H1 (cell line): ENCODE data around the gene RAB44. TPM values are rescaled to one million over a fixed set of nuclear protein-coding genes. Genes with fewer than 3 reads are reported as not detected.

Experiments used
- CTCF ChIA-PET: fragments of 300-600 bp; sonication (Branson Sonifier 250); formaldehyde crosslinking; loops from one replicate; lab custom pipeline; 2021; ENCODE audit not compliant: partially characterized antibody; lab: Charles Lee
- POLR2A ChIA-PET: fragments of 300-600 bp; sonication (Branson Sonifier 250); formaldehyde crosslinking; loops from one replicate; lab custom pipeline; 2021; ENCODE audit warnings: inconsistent platforms; ENCODE audit not compliant: partially characterized antibody; lab: Charles Lee
- DNase-seq, 2 experiments: peaks; one replicate each; pipeline versions ENCODE4 v3.0.0 to v3.0.0-alpha.2; 2010 to 2022; ENCODE audit warnings: low spot score in 2 of 2, low read depth in 1 of 2, mixed read lengths in 1 of 2
- FAIRE-seq: peaks from 2 replicates; lab custom pipeline; 2011; peaks lifted over from hg19 to GRCh38; lab: Jason Lieb, UNC
- H2AFZ ChIP-seq: 2 replicates; pipeline ENCODE4 v1.8.1; 2012; ENCODE audit warnings: low read length, inconsistent platforms
- H2AK5ac ChIP-seq: 2 replicates; pipeline ENCODE4 v1.6.1; 2013; ENCODE audit warnings: low read depth, low read length
- H2BK120ac ChIP-seq: replicated peaks from 2 replicates; pipeline ENCODE3; 2013; ENCODE audit warnings: low read depth, low read length, inconsistent platforms
- H2BK12ac ChIP-seq: 2 replicates; pipeline ENCODE4 v1.6.1; 2013; ENCODE audit warnings: low read depth, low read length
- H2BK15ac ChIP-seq: 2 replicates; pipeline ENCODE4 v1.6.1; 2013; ENCODE audit warnings: low read length
- H2BK20ac ChIP-seq: 2 replicates; pipeline ENCODE4 v1.6.1; 2013; ENCODE audit warnings: low read length
- H2BK5ac ChIP-seq: 2 replicates; pipeline ENCODE4 v1.6.1; 2013; ENCODE audit warnings: low read depth, low read length
- H3K14ac ChIP-seq: 2 replicates; pipeline ENCODE4 v1.6.1; 2013; ENCODE audit warnings: inconsistent platforms; ENCODE audit not compliant: insufficient read length
- H3K18ac ChIP-seq: 2 replicates; pipeline ENCODE4 v1.6.1; 2013; ENCODE audit warnings: low read length; ENCODE audit errors: extremely low read depth
- H3K23ac ChIP-seq: 2 replicates; pipeline ENCODE4 v1.6.1; 2013; ENCODE audit warnings: inconsistent platforms; ENCODE audit not compliant: insufficient read length
- H3K23me2 ChIP-seq: 2 replicates; pipeline ENCODE4 v1.6.1; 2013; ENCODE audit warnings: low read depth, low read length
- H3K27ac ChIP-seq: 2 replicates; pipeline ENCODE4 v1.6.1; 2011; ENCODE audit warnings: low read depth, low read length, inconsistent platforms
- H3K27me3 ChIP-seq, 4 experiments: replicated peaks in 1 of 4; 1 replicate in 1 of 4; 2 replicates in 3 of 4; pipeline versions ENCODE4 v1.6.1 to v1.8.1; 2011 to 2013; ENCODE audit warnings: low read length in 3 of 4, mild to moderate bottlenecking in 3 of 4, inconsistent platforms in 2 of 4, mixed read lengths in 2 of 4, moderate library complexity in 1 of 4; ENCODE audit not compliant: control insufficient read depth in 3 of 4, insufficient read depth in 3 of 4; ENCODE audit errors: extremely low read depth in 1 of 4
- H3K36me3 ChIP-seq, 4 experiments: 2 replicates each; pipeline versions ENCODE4 v1.6.1 to v1.8.1; 2011 to 2013; ENCODE audit warnings: mild to moderate bottlenecking in 4 of 4, low read length in 3 of 4, moderate library complexity in 2 of 4, control low read depth in 1 of 4, inconsistent platforms in 1 of 4; ENCODE audit not compliant: insufficient read depth in 4 of 4, control insufficient read depth in 2 of 4
- H3K4ac ChIP-seq: replicated peaks from 2 replicates; pipeline ENCODE3; 2013; ENCODE audit warnings: low read length, low read depth, mixed read lengths, inconsistent platforms; ENCODE audit not compliant: insufficient read length
- H3K4me1 ChIP-seq, 4 experiments: replicated peaks in 1 of 4; 1 replicate in 1 of 4; 2 replicates in 3 of 4; pipeline versions ENCODE4 v1.6.1 to v1.8.1; 2011 to 2013; ENCODE audit warnings: low read length in 3 of 4, inconsistent platforms in 2 of 4, mixed read lengths in 1 of 4; ENCODE audit not compliant: insufficient read depth in 4 of 4, control insufficient read depth in 3 of 4
- H3K4me2 ChIP-seq, 2 experiments: 2 replicates each; pipeline versions ENCODE4 v1.6.1 to v1.8.1; 2011 to 2013; ENCODE audit warnings: low read depth in 2 of 2, low read length in 2 of 2, control low read depth in 1 of 2, inconsistent platforms in 1 of 2, mild to moderate bottlenecking in 1 of 2; ENCODE audit not compliant: insufficient read depth in 1 of 2
- H3K4me3 ChIP-seq, 4 experiments: fragments of 200-600, 300-600 bp in 1 of 4; sonication (generic), shearing (Covaris generic), sonication (Bioruptor Twin) in 1 of 4; 2 replicates each; pipeline versions ENCODE4 v1.5.1 to v1.8.1; 2011 to 2016; ENCODE audit warnings: low read length in 4 of 4, low read depth in 3 of 4, control low read depth in 2 of 4, inconsistent platforms in 2 of 4, mild to moderate bottlenecking in 2 of 4, mixed read lengths in 1 of 4, moderate library complexity in 1 of 4; ENCODE audit not compliant: insufficient read depth in 2 of 4; ENCODE audit errors: extremely low read depth in 1 of 4
- H3K56ac ChIP-seq: replicated peaks from 2 replicates; pipeline ENCODE3; 2013; ENCODE audit warnings: low read depth, mild to moderate bottlenecking, mixed read lengths, low read length, inconsistent platforms; ENCODE audit not compliant: insufficient read length
- H3K79me1 ChIP-seq: 2 replicates; pipeline ENCODE4 v1.6.1; 2013; ENCODE audit warnings: low read depth, low read length, control low read depth
- H3K79me2 ChIP-seq, 2 experiments: 2 replicates each; pipeline versions ENCODE4 v1.6.1 to v1.8.1; 2012 to 2013; ENCODE audit warnings: low read length in 2 of 2, mild to moderate bottlenecking in 2 of 2, inconsistent platforms in 1 of 2; ENCODE audit not compliant: insufficient read depth in 2 of 2, control insufficient read depth in 1 of 2
- H3K9ac ChIP-seq, 4 experiments: replicated peaks in 1 of 4; 1 replicate in 1 of 4; 2 replicates in 3 of 4; pipeline versions ENCODE4 v1.6.1 to v1.8.1; 2011 to 2013; ENCODE audit warnings: low read depth in 3 of 4, low read length in 3 of 4, control low read depth in 2 of 4, mild to moderate bottlenecking in 2 of 4, moderate library complexity in 2 of 4, inconsistent platforms in 1 of 4; ENCODE audit errors: extremely low read depth in 1 of 4
- H3K9me3 ChIP-seq, 2 experiments: 2 replicates each; pipeline versions ENCODE4 v1.6.1 to v1.8.1; 2012 to 2013; ENCODE audit warnings: mild to moderate bottlenecking in 2 of 2, moderate library complexity in 2 of 2, control low read depth in 1 of 2, inconsistent platforms in 1 of 2, low read depth in 1 of 2, low read length in 1 of 2, mixed read lengths in 1 of 2; ENCODE audit not compliant: insufficient read depth in 2 of 2
- H4K20me1 ChIP-seq, 2 experiments: replicated peaks in 1 of 2; 2 replicates each; pipeline versions ENCODE3 to v1.8.1; 2011 to 2013; ENCODE audit warnings: inconsistent platforms in 2 of 2, low read length in 2 of 2, mild to moderate bottlenecking in 1 of 2; ENCODE audit not compliant: insufficient read depth in 2 of 2, control insufficient read depth in 1 of 2
- H4K5ac ChIP-seq: 2 replicates; pipeline ENCODE4 v1.6.1; 2013; ENCODE audit warnings: low read length, low read depth, mixed read lengths, inconsistent platforms; ENCODE audit not compliant: insufficient read length
- H4K8ac ChIP-seq: 2 replicates; pipeline ENCODE4 v1.8.0; 2013; ENCODE audit warnings: mild to moderate bottlenecking, moderate library complexity, low read length, inconsistent platforms; ENCODE audit not compliant: insufficient read depth; ENCODE audit errors: extremely low read depth
- H4K91ac ChIP-seq: replicated peaks from 2 replicates; pipeline ENCODE3; 2013; ENCODE audit warnings: low read length, mixed read lengths, inconsistent platforms; ENCODE audit not compliant: insufficient read length
- ATF2 ChIP-seq: IDR thresholded peaks from 2 replicates; pipeline ENCODE4 v1.6.1; 2012; ENCODE audit warnings: low read length, inconsistent platforms
- ATF3 ChIP-seq: IDR thresholded peaks from 2 replicates; pipeline ENCODE4 v1.6.1; 2011; ENCODE audit warnings: low read depth, mild to moderate bottlenecking, low read length; ENCODE audit not compliant: insufficient read depth
- BACH1 ChIP-seq: IDR thresholded peaks from 2 replicates; pipeline ENCODE4 v1.6.1; 2012; ENCODE audit warnings: low read length, improper control_type of control experiment
- CHD2 ChIP-seq: IDR thresholded peaks from 2 replicates; pipeline ENCODE4 v1.6.1; 2012; ENCODE audit warnings: low read length, improper control_type of control experiment
- EZH2 ChIP-seq: fragments of 200-600 bp; sonication (generic); IDR thresholded peaks from 2 replicates; pipeline ENCODE4 v1.7.1; 2012; ENCODE audit warnings: low read depth, mild to moderate bottlenecking, moderate library complexity, low read length, inconsistent platforms; ENCODE audit not compliant: severe bottlenecking
- FOSL1 ChIP-seq: IDR thresholded peaks from 2 replicates; pipeline ENCODE4 v1.6.1; 2011; ENCODE audit warnings: mild to moderate bottlenecking, low read depth, low read length, moderate library complexity; ENCODE audit not compliant: insufficient read depth
- HDAC6 ChIP-seq: IDR thresholded peaks from one replicate; pipeline ENCODE4 v1.7.1; 2012; ENCODE audit warnings: low read depth, mild to moderate bottlenecking, inconsistent platforms, low read length, moderate library complexity
- KDM1A ChIP-seq: fragments of 200-600, 300-600 bp; sonication (generic); IDR thresholded peaks from 2 replicates; pipeline ENCODE4 v1.7.1; 2016; ENCODE audit warnings: mild to moderate bottlenecking, low read length, borderline replicate concordance
- KDM5A ChIP-seq: fragments of 200-600 bp; IDR thresholded peaks from 2 replicates; pipeline ENCODE4 v1.7.1; 2012; ENCODE audit warnings: mild to moderate bottlenecking, low read length, inconsistent platforms, mixed read lengths
- SAP30 ChIP-seq: fragments of 300-600 bp; sonication (generic); IDR thresholded peaks from 2 replicates; pipeline ENCODE4 v1.7.1; 2012; ENCODE audit warnings: low read length, moderate library complexity, mild to moderate bottlenecking, inconsistent platforms; ENCODE audit not compliant: insufficient read depth, insufficient replicate concordance
- SRF ChIP-seq: IDR thresholded peaks from 2 replicates; pipeline ENCODE4 v1.6.1; 2011; ENCODE audit warnings: mild to moderate bottlenecking, low read depth, low read length, moderate library complexity
- TEAD4 ChIP-seq: IDR thresholded peaks from 2 replicates; pipeline ENCODE4 v1.6.1; 2012; ENCODE audit warnings: low read depth, low read length, inconsistent platforms, mixed read lengths
- WGBS, 2 experiments: shearing (Covaris generic) in 1 of 2; methylation state at CpG; one replicate each; pipeline versions ENCODE4 v1.1.6 to v1.1.7; 2013 to 2015; ENCODE audit warnings: low lambda C conversion rate in 2 of 2, mixed read lengths in 2 of 2, inconsistent platforms in 1 of 2, low coverage in 1 of 2, missing lambda C conversion rate in 1 of 2; ENCODE audit not compliant: insufficient replicate concordance in 2 of 2, insufficient coverage in 1 of 2, insufficient read length in 1 of 2; ENCODE audit errors: extremely low coverage in 1 of 2, missing lambda C conversion rate in 1 of 2; 5-methylcytosine and 5-hydroxymethylcytosine counted together
- polyA plus RNA-seq, 7 experiments: library from polyadenylated mRNA; depleted of rRNA in 3 of 7; stranded (reverse) in 5 of 7; unstranded in 2 of 7; fragments of >200 nt in 5 of 7; fragments of 200-250 nt in 2 of 7; gene quantifications; 1 replicate in 5 of 7; 2 replicates in 1 of 7; 4 replicates in 1 of 7; pipeline versions ENCODE4 v1.2.1 to v1.2.3, GENCODE V29; 2011 to 2013; ENCODE audit warnings: missing spikeins in 2 of 7, mixed read lengths in 2 of 7
- total RNA-seq: library from RNA; stranded (reverse); fragmentation: NEBNext Ultra II Directional; extraction: Animal tissue kit (Norgen Biotek cat#: 25700); gene quantifications from 2 replicates; pipeline ENCODE4 v1.2.1, GENCODE V29; 2021

Gene RAB44
- total and polyA plus RNA-seq, 2 of the 8 experiments (the other 6 are each of a cell fraction or from before 2014, with no cell fraction given), result 0.02 TPM; not detected in 1

GRCh38 chr6:36713846-36714245 is 16.2 kb downstream of the RAB44 start:
- Histone ChIP-seq H2AFZ (no peak overlapping the region), H2BK120ac (no peak overlapping the region), H2BK12ac (no peak overlapping the region), H3K9me3 (no peaks in the 10 kb centered on the region), H3K14ac (no peak overlapping the region), H3K4me2 (no peak overlapping the region), H3K36me3 (no peaks in the 10 kb centered on the region), H2BK15ac (no peak overlapping the region), H2BK5ac (no peak overlapping the region), H3K9ac (no peak overlapping the region), H3K79me2 (no peaks in the 10 kb centered on the region), H4K20me1 (no peaks in the 10 kb centered on the region), H3K4me3 (no peak overlapping the region), H2AK5ac (no peak overlapping the region), H3K23ac (no peak overlapping the region), H4K91ac (no peak overlapping the region), H3K27ac (no peak overlapping the region), H4K8ac (no peak overlapping the region), H3K18ac (no peak overlapping the region), H3K27me3 (no peaks in the 10 kb centered on the region), H3K56ac (no peak overlapping the region), H3K4ac (no peak overlapping the region), H3K23me2 (no peaks in the 10 kb centered on the region), H3K4me1 (peaks cover 0 to 9% (median 6%) of the 10 kb centered on the region in 4 experiments; a peak in 5 of 7 replicates), H2BK20ac (no peak overlapping the region), H4K5ac (no peak overlapping the region), H3K79me1 (no peaks in the 10 kb centered on the region; the same call in 1 of the 2 replicates)
- CTCF ChIA-PET, result interaction anchor here (0.9 to 1.4 kb wide), 3 partner anchors 9 to 98 kb away, joined by 3 to 6 read pairs (median 3); no protein-coding TSS in a partner anchor
- FAIRE-seq, result no peak
- POLR2A ChIA-PET, result no interaction called here
- DNase-seq, result no peak
- 78% methylated on average over 8 of the region's 8 CpGs; no CpG with 5 or more reads in 1 of the 2 experiments for WGBS, 2 experiments
- no peak for TF ChIP-seq KDM1A
- TF ChIP-seq TEAD4, result no peak
- TF ChIP-seq FOSL1, result no peak
- TF ChIP-seq ATF2, result no peak
- no peak for TF ChIP-seq ATF3
- no peak for TF ChIP-seq HDAC6
- no peak for TF ChIP-seq BACH1
- no peak for TF ChIP-seq SAP30
- no peak for TF ChIP-seq KDM5A
- no peak for TF ChIP-seq EZH2
- TF ChIP-seq SRF, result no peak
- no peak for TF ChIP-seq CHD2
